CD4-positive, alpha-beta T cell (primary cell): ENCODE data around the gene MCC. TPM values are rescaled to one million over a fixed set of nuclear protein-coding genes. Genes with fewer than 3 reads are reported as not detected.

ENCODE experiments used
- ATAC-seq: fragments of 200-7000 bp; cut with Tn5 transposase; one replicate; pipeline ENCODE4 v1.10.0; 2022; ENCODE audit warnings: mild to moderate bottlenecking; ENCODE audit not compliant: poor library complexity
- CTCF ChIA-PET: fragments of 350-600 bp; sonication (Branson Sonifier 250); formaldehyde crosslinking; loops from one replicate; lab custom pipeline; 2021; ENCODE audit warnings: antibody characterized with exemption, inconsistent platforms; lab: Charles Lee
- POLR2A ChIA-PET: fragments of 350-600 bp; sonication (Branson Sonifier 250); formaldehyde crosslinking; loops from one replicate; lab custom pipeline; 2021; ENCODE audit warnings: antibody characterized with exemption, inconsistent platforms; lab: Charles Lee
- DNase-seq, 14 experiments: peaks; one replicate each; pipeline ENCODE4 v3.0.0-alpha.2; 2013 to 2020; ENCODE audit warnings: mixed read lengths in 2 of 14
- H3K27ac ChIP-seq, 2 donors: one replicate each; pipeline versions ENCODE4 v1.5.1 to v1.7.0; 2013; ENCODE audit warnings: low read length in 2 of 2, low read depth in 1 of 2, mild to moderate bottlenecking in 1 of 2
- H3K27me3 ChIP-seq, 2 experiments: 1 replicate in 1 of 2; 2 replicates in 1 of 2; pipeline versions ENCODE4 v1.6.1 to v1.7.0; 2013; ENCODE audit warnings: low read length in 2 of 2, control low read depth in 1 of 2, mild to moderate bottlenecking in 1 of 2, moderate library complexity in 1 of 2; ENCODE audit not compliant: insufficient read depth in 2 of 2, control insufficient read depth in 1 of 2
- H3K36me3 ChIP-seq: one replicate; pipeline ENCODE4 v1.6.1; 2013; ENCODE audit warnings: low read length, control low read depth; ENCODE audit not compliant: insufficient read depth
- H3K4me1 ChIP-seq: one replicate; pipeline ENCODE4 v1.6.1; 2013; ENCODE audit warnings: low read length, control low read depth; ENCODE audit not compliant: insufficient read depth
- H3K4me3 ChIP-seq: one replicate; pipeline ENCODE4 v1.5.1; 2013; ENCODE audit warnings: mild to moderate bottlenecking, low read length, moderate library complexity
- H3K9me3 ChIP-seq, 2 experiments: 1 replicate in 1 of 2; 2 replicates in 1 of 2; pipeline versions ENCODE4 v1.6.1 to v1.7.0; 2013; ENCODE audit warnings: low read length in 2 of 2, mild to moderate bottlenecking in 2 of 2, control low read depth in 1 of 2, moderate library complexity in 1 of 2; ENCODE audit not compliant: control insufficient read depth in 1 of 2, insufficient read depth in 1 of 2
- H3K27ac Mint-ChIP-seq: one replicate; pipeline ENCODE4 v1.8.0; 2020; ENCODE audit warnings: mixed read lengths
- H3K27me3 Mint-ChIP-seq: one replicate; pipeline ENCODE4 v1.8.0; 2021; ENCODE audit warnings: mixed read lengths
- H3K36me3 Mint-ChIP-seq: one replicate; pipeline ENCODE4 v1.8.0; 2021; ENCODE audit warnings: low read depth, mixed read lengths
- H3K4me1 Mint-ChIP-seq: one replicate; pipeline ENCODE4 v1.8.0; 2021; ENCODE audit warnings: low read depth, mixed read lengths
- H3K4me3 Mint-ChIP-seq: one replicate; pipeline ENCODE4 v1.8.0; 2020; ENCODE audit warnings: mild to moderate bottlenecking, mixed read lengths
- H3K9me3 Mint-ChIP-seq: one replicate; pipeline ENCODE4 v1.8.0; 2020; ENCODE audit warnings: mixed read lengths
- CTCF ChIP-seq: fragments of 200-600 bp; IDR thresholded peaks from one replicate; pipeline ENCODE4 v1.8.0; 2022; ENCODE audit warnings: antibody characterized with exemption, mild to moderate bottlenecking
- intact Hi-C, 2 experiments: fragments of 100-400 bp; cut with DNase I in 1 of 2; cut with micrococcal nuclease in 1 of 2; formaldehyde crosslinking; loops; one replicate each; pipeline versions ENCODE4 v1.15.1 to v1.9.0; 2023 to 2025; cut with DNase I, micrococcal nuclease
- total RNA-seq, 174 experiments: library from RNA in 2 of 174; stranded (reverse) in 2 of 174; gene quantifications; one replicate each; pipeline ENCODE4 v1.2.3 and lab custom pipeline; 2021 to 2026

Gene MCC
- total RNA-seq, 2 experiments from 2014 or later = 3.2 to 3.3 TPM

DNA sequence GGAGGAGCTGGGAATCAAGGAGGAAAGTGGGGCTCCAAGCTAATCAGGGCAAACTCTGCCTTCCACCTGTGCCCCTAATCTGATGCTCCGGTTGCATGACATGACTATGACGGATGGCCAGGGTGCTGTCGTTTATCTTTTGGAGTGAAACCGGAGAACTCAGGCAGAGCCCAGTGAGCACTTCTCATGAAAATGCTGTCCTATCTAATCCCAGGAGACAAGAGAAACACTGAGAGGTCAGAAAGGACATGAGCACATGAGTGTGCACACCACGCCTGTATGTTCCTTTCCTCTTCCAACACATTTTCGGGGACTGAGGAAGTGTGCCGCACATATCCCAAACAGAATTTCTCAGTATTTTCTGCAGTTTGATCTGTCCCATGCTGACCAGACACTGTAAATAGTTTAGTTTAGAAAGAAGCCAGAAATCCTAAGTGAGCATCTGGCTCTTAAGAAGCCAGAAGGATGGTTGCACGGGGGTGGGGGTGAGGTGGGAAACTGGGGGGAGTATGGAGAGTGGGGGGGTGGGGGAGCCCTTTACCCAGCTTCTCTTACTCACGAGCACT lies 270.6 kb downstream of the MCC start:
- ChIA-PET POLR2A (no interaction called here), CTCF (no interaction called here)
- TF ChIP-seq CTCF = no peak
- Histone ChIP-seq H3K4me1 (no peaks in the 10 kb centered on the region), H3K4me3 (no peak overlapping the region), H3K36me3 (no peaks in the 10 kb centered on the region), H3K27me3 (no peaks in the 10 kb centered on the region), H3K27ac (no peak overlapping the region), H3K9me3 (no peaks in the 10 kb centered on the region)
- DNase-seq = no peak
- Mint-ChIP-seq H3K4me1 (no peaks in the 10 kb centered on the region), H3K36me3 (no peaks in the 10 kb centered on the region), H3K27me3 (no peaks in the 10 kb centered on the region), H3K27ac (no peak overlapping the region), H3K9me3 (no peaks in the 10 kb centered on the region), H3K4me3 (no peak overlapping the region)
- intact Hi-C loops = no loop called here
- ATAC-seq = no peak

DNA sequence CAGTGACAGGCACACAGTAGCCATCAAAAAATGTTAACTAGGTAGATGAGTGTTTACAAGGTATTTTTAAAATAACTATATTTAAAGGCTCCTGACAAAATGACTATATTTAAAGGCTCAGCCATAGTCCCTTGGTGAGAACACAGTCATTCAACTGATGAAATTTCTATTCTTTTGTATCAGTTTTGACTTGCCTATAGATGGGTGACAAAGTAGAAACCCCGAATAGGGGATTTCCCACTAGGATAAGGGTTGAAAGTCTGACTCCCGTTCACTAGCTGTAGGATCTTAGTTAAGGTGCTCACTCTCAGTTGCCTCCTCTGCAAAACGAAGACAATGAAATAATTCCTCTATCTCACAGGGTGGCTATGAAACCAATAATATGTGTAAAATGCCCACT lies 271.7 kb downstream of the MCC start:
- H3K9me3 Mint-ChIP-seq = no peaks in the 10 kb centered on the region
- Histone ChIP-seq H3K27me3 (no peaks in the 10 kb centered on the region), H3K9me3 (no peaks in the 10 kb centered on the region), H3K4me3 (no peak overlapping the region), H3K4me1 (no peaks in the 10 kb centered on the region), H3K27ac (no peak overlapping the region), H3K36me3 (no peaks in the 10 kb centered on the region)
- no peak overlapping the region for H3K4me3 Mint-ChIP-seq
- no peak for ATAC-seq
- no peak overlapping the region for H3K27ac Mint-ChIP-seq
- no peaks in the 10 kb centered on the region for H3K36me3 Mint-ChIP-seq
- ChIA-PET CTCF (no interaction called here), POLR2A (no interaction called here)
- no peaks in the 10 kb centered on the region for H3K4me1 Mint-ChIP-seq
- H3K27me3 Mint-ChIP-seq = no peaks in the 10 kb centered on the region
- intact Hi-C loops = no loop called here
- TF ChIP-seq CTCF = no peak
- no peak for DNase-seq

DNA sequence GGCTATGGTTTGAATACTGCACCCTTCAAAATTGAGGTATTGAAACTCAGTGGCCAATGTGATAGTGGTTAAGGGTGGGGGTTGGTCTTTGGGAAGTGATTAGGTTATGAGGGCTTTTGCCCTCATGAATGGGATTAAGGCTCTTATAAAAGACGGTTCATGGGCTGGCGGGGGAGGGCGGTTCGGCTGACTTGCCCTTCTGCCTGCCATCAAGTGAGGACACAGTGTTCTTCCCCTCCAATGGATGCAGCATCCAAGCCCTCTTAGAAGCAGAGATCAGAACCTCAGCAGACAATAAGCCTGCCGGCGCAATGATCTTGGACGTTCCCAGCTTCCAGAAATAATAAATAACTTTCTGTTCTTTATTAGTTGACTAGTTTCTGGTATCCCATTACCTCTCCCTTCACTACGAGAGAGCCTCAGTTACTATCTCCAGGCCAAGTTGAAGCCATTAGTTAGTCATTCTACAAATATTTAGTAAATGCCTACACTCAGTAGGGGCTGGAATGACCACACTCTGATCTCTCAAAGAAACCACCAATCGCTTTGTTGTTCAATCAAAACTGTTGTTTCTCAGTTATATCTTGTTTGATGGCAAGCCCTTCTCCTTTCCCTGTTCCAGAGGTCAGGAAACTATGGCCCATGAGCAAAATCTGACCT lies 272.7 kb downstream of the MCC start:
- H3K36me3 ChIP-seq = no peaks in the 10 kb centered on the region
- H3K36me3 Mint-ChIP-seq = no peaks in the 10 kb centered on the region
- DNase-seq (no peak), ATAC-seq (no peak)
- H3K9me3 ChIP-seq = no peaks in the 10 kb centered on the region
- ChIA-PET CTCF (no interaction called here), POLR2A (no interaction called here)
- H3K4me1 Mint-ChIP-seq = no peaks in the 10 kb centered on the region
- TF ChIP-seq CTCF = no peak
- no peak overlapping the region for H3K27ac Mint-ChIP-seq
- H3K4me1 ChIP-seq = no peaks in the 10 kb centered on the region
- H3K4me3 Mint-ChIP-seq = no peak overlapping the region
- intact Hi-C loops = no loop called here
- no peak overlapping the region for H3K4me3 ChIP-seq
- no peaks in the 10 kb centered on the region for H3K27me3 ChIP-seq
- H3K27ac ChIP-seq = no peak overlapping the region
- no peaks in the 10 kb centered on the region for H3K9me3 Mint-ChIP-seq
- H3K27me3 Mint-ChIP-seq = no peaks in the 10 kb centered on the region
